ENCODE results near the gene SETD7. TPM values are rescaled to one million over a fixed set of nuclear protein-coding genes. Genes with fewer than 3 reads are reported as not detected.

The SETD7 gene
- total and polyA plus RNA-seq, 2 experiments from 2014 or later, result 1.1 to 4.2 TPM

- Mint-ChIP-seq H3K27me3 (ENCODE audit: insufficient read depth, low read depth, poor library complexity) (peaks cover 3% of the 10 kb centered on the region), H3K36me3 (ENCODE audit: low read depth) (no peaks in the 10 kb centered on the region), H3K4me3 (no peak overlapping the region), H3K4me1 (0 out of 3 replicates have a peak, but pooled peaks cover 2% of the 10 kb centered on the region), H3K27ac (no peak overlapping the region), H3K9me3 (no peaks in the 10 kb centered on the region)
- Histone ChIP-seq H2AFZ (no peak overlapping the region), H3K4me3 (no peak overlapping the region), H3K36me3 (ENCODE audit: insufficient read depth) (no peaks in the 10 kb centered on the region), H3K4me2 (no peak overlapping the region), H3K9me2 (ENCODE audit: insufficient read depth) (no peaks in the 10 kb centered on the region), H3K79me2 (replicated peaks; ENCODE audit: insufficient read depth) (no peaks in the 10 kb centered on the region), H3K27me3 (ENCODE audit: insufficient read depth) (no peaks in the 10 kb centered on the region), H4K20me1 (replicated peaks; ENCODE audit: insufficient read depth) (no peaks in the 10 kb centered on the region), H3K27ac (ENCODE audit: low read depth) (no peak overlapping the region), H3K4me1 (ENCODE audit: insufficient read depth) (peaks cover 5% of the 10 kb centered on the region; the same call in 1 of the 2 replicates), H3F3A (replicated peaks; ENCODE audit: low read depth) (no peaks in the 10 kb centered on the region)
- DNase-seq (ENCODE audit: low spot score) (no peak), ATAC-seq (no peak)
- TF ChIP-seq ETS1 (IDR thresholded peaks at IDR 0.05), result no peak
- no peak for TF ChIP-seq ZNF114 (CRISPR knock-in tag; IDR thresholded peaks at IDR 0.05)
- TF ChIP-seq JUNB (IDR thresholded peaks at IDR 0.05; ENCODE audit: unreplicated experiment), result no peak
- no peak for TF ChIP-seq EZH2phosphoT487 (IDR thresholded peaks at IDR 0.05; ENCODE audit: unreplicated experiment)
- TF ChIP-seq ZNF331 (CRISPR knock-in tag; IDR thresholded peaks at IDR 0.05; ENCODE audit: low read depth), result no peak
- no peak for TF ChIP-seq ZNF462 (CRISPR knock-in tag; IDR thresholded peaks at IDR 0.05)
- TF ChIP-seq REST (IDR thresholded peaks at IDR 0.05; ENCODE audit: unreplicated experiment), result no peak
- no peak for TF ChIP-seq NANOG (IDR thresholded peaks at IDR 0.05; ENCODE audit: borderline replicate concordance)
- TF ChIP-seq CREB1 (CRISPR knock-in tag; IDR thresholded peaks at IDR 0.05; ENCODE audit: low read depth), result no peak
- TF ChIP-seq CTCF (conservative IDR thresholded peaks at IDR 0.05; ENCODE audit: low read depth in 2 of 2), result no peak
- TF ChIP-seq POLR2AphosphoS5 (IDR thresholded peaks at IDR 0.05; ENCODE audit: low read depth), result no peak
- no peak for TF ChIP-seq STAT1 (IDR thresholded peaks at IDR 0.05; ENCODE audit: unreplicated experiment)
- TF ChIP-seq EZH2 (IDR thresholded peaks at IDR 0.05; ENCODE audit: low read depth, unreplicated experiment), result no peak
These were observed 20.2 kb downstream of the SETD7 start for GRCh38 chr4:139535871-139536234.
